ENCODE data around the gene PRKG2.

GRCh38 chr4:81113024-81113423 is 102.0 kb downstream of the PRKG2 start:
- TF ChIP-seq CTCF (IDR thresholded peaks at IDR 0.05) (no peak), POLR2A (IDR thresholded peaks at IDR 0.05) (no peak)
